ENCODE data around the gene TMEM41A.
"Not testable (repeated sequence)": the region's sequence is repeated elsewhere in the genome, so short reads cannot be mapped to it uniquely, and the experiment has no call there.

DNA sequence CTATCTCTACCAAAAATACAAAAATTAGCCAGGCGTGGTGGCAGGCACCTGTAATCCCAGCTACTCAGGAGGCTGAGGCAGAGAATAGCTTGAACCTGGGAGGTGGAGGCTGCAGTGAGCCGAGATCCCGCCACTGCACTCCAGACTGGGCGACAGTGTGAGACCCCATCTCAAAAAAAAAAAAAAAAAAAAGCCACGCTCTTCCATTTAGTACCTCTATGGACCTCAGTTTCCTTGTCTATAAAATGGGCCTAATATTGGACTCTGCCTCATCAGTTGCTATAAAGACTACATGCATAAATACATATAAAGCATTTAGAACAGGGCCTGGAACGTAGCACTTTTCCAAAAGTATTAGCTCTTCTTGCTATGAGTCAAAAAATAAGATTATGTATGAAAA, 23.9 kb downstream of the TMEM41A start:
- not testable (repeated sequence) for TF ChIP-seq ZNF274 (IDR thresholded peaks at IDR 0.05; ENCODE audit: low read depth, low read length); YY1 (IDR thresholded peaks at IDR 0.05; ENCODE audit: insufficient read depth, insufficient read length)
